ENCODE results near the gene HHIPL1.

HHIPL1 gene

DNA sequence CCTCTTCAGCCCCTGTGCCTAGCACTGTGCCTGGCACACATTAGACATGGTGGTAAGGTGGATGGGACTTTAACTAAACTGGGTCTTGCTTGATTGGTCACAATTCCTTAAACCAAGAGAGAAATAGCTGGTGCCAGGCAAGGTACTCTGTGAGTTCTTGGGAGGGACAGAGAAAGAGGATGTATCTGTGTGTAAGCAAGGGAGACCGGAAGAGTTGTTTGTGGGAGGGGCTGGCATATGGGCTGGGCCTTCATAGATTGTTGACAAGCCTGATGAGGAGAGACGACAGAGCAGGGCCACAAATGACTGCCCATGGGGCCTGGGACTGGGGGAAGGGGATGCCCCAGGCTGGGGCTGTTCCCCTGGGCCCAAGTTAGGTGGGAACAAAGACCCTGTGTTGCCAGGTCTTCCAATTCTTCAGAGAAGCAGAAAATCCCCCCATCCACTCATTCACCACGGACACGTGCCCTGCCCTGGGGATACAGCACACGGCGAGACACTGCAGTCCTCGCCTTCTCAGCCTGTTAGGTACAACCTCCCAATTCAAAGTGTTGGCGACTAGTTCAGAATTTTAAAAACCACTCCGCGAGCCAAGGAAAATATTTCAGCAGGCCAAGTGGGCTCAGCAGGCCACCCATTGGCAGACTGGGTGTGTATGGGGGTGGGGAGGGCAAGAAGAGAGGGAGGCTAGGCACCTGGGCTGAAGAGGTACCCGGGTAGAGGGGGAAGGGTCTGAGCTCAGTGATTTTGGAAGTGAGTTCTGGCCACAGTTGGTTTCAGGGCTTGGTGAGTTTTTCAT, 27.8 kb downstream of the HHIPL1 start:
- peak in 2 of 10 donors; percentile 45 to 52 for DNase-seq

DNA sequence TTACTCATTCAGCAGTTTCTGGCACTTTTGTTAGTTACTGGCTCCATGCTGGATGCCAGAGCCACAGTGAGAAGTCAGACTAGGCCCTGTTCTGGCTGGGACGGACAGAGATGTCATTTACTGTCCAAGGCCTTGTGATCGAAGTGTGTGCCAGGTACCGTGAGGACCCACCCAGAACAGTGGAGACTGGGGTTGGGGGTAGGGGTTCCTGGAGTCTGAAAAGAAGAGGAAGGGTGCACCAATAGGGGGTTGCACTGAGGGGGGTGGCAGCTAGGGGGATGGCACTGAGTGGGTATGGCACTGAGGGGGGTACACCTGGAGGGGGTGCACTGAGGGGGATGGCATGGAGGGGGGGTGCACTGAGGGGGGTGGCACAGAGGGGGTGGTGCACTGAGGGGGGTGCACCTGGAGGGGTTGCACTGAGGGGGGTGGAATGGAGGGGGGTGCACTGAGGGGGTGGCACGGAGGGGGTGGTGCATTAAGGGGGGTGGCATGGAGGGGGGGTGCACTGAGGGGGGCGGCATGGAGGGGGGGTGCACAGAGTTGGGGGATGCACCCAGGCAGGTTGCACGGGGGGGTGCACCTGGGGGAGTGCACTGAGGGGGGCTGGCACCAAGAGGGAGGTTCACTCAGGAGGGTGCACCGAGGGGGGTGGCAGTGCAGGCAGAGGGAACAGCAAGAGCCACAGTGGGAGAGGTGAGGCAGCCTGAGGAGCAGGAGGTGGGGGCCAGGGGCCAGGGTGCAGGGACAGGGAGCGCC, 28.6 kb downstream of the HHIPL1 start:
- peak in 2 of 10 donors; percentile 42 to 60 for DNase-seq
- intact Hi-C loops (cut with DNase I), result no loop called here

More for the DNA sequence above, 27.8 kb downstream of the HHIPL1 start:
- intact Hi-C loops (cut with DNase I), result no loop called here

DNA sequence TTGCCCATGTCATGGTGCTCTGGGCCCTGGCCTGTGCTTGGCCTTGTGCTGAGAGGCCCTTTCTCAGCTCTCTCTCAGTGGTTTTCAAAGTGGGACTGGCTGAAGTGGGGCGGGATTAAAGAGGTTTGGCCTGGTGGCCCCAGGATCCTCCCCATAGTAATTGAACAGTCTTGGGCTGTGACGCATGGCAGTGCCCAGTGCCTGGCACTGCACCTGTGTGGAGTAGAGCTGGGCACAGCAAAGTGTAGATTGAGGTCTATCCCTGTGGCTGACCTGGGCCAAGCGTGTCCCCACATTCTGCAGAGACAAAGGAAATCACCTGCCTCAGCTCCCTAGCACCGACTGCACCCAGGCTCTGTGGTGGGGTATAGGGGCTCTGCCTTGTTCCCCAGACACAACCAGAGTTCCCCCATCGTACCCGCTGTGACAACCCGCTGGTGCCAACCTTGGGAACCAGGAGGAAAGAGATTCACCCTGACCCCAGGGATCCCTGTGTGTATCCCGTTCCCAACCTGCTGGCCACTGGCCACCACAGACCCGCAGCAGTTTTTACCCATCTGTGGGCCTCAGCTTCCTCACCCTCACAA, 29.2 kb downstream of the HHIPL1 start:
- DNase-seq, result peak in 1 of 10 donors; percentile 72
- intact Hi-C loops (cut with DNase I), result no loop called here

DNA sequence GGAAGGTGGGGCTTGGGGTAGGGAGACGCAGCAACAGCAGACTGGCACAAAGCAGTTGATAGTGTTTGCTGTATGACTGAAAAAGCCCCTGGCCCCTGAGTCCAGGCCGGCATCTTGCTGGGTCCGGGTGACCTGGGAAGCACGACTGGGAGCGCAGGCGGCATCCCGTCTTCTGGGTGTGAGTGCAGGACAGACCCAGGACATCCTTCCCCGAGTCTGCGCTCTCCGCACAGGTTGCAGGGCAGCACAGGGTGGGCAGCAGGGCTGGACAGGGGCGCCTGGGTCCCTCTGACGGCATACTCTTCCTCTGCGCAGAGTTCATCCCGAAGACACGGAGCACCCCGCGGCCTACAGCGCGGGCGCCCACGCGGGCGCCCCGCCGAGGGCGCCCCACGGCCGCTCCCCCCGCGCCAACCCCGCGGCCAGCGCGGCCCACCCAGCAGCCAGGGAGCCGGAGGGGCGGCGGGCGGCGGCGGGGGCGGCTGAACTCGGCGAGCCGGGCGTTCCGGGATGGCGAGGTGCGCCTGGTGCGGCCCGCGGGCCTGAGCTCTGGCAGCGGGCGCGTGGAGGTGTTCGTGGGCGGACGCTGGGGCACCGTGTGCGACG, 29.9 kb downstream of the HHIPL1 start:
- peak in 2 of 10 donors; percentile 38 to 72 for DNase-seq
- intact Hi-C loops (cut with DNase I), result no loop called here

DNA sequence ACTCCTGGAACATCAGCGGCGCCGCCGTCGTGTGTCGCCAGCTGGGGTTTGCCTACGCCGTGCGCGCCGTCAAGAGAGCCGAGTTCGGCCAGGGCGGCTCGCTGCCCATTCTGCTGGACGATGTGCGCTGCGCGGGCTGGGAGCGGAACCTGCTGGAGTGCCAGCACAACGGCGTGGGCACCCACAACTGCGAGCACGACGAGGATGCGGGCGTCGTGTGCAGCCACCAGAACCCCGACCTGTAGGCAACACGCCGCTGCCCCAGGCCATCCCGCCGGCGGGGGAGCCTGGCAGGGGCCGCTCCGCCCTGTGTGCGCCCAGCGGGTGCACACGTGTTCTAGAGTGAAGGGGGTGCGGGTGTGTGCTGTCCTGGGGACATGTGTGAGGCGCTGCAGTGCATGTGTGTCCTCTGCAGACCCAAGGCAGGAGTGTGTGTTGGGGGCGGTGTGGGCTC, 30.5 kb downstream of the HHIPL1 start:
- intact Hi-C loops (cut with DNase I), result no loop called here
- peak in 2 of 10 donors; percentile 51 to 75 for DNase-seq

DNA sequence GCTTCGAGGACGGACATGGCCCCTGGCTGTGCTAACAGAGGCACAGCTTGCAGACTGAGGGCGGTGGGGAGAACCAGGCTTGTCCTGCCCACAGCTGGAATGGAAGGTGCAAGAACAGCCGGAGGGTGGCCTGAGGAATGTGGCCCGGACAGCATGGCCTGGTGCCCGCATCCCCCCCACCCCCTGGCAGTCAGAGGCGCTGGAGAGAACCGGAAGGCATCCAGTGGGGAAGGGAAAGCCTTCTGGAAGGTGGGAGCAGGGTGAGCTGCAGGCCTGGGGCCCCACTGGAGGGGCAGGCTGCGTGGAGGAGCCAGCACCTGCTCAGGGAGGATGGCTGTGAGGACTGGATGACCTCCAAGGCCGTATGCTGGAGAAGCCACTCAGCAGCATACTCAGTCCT, 31.0 kb downstream of the HHIPL1 start:
- DNase-seq, result peak in 1 of 10 donors; percentile 65
- intact Hi-C loops (cut with DNase I), result no loop called here

DNA sequence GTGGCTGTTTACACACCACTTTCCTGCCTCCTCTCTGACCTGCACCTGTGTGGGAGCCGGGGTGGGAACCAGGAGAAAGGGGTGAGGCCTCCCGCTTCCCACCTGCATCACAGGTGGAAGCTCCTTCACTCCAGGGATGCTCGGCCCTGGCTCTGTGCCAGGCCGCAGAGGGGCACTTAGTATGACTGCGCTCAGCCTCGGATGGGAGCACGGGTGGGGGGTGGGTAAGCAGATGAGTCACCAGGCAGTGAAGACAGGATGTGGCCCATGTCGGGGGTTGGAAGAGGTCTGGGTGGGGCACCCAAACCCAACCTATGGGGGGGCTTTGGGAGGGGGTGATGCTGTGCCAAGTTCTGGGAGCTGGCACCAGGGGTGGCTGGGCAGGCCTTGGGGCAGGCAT, 31.7 kb downstream of the HHIPL1 start:
- intact Hi-C loops (cut with DNase I), result no loop called here
- peak in 1 of 10 donors; percentile 79 for DNase-seq

DNA sequence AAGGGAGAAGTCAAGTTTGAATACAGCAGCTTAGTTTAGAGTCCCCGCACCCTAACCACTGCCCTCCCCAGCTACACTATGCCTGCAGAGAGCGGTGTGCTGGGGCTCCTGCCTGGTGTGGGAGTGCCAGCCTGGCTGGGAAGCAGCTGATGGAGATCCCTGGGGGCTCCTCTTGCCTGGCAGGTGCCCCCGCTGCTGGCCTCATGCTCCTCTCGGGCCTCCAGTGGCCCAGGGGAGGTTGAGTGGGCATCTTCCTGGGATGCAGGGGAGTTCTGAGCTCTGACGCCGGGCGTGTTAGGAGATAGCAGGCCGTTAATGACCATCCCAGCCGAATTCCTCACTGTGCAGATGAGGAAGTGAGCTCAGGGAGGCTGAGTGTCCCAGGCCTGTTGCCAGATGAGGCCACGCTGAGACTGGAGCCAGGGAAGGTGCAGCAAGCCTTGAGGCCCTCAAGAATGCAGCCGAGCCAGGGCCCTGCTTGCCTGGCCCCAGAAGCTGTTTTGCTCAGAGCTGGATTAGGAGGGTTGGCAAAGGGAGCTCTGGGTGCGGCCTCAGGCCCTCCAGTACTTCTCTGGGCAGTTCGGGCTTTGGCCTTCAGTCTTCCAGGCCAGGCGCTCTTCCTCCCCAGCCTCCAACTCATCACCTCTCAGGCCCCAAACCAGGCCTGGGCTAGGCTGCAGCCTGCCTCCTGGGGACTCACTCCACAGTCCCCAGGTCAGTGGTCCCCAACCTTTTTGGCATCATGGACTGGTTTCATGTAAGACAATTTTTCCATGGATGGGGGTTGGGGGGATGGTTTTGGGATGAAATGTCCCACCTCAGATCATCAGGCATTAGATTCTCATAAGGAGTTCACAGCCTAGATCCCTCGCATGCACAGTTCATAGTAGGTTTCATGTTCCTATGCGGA, 32.6 kb downstream of the HHIPL1 start:
- DNase-seq, result peak in 2 of 10 donors; percentile 36 to 57
- intact Hi-C loops (cut with DNase I), result no loop called here

DNA sequence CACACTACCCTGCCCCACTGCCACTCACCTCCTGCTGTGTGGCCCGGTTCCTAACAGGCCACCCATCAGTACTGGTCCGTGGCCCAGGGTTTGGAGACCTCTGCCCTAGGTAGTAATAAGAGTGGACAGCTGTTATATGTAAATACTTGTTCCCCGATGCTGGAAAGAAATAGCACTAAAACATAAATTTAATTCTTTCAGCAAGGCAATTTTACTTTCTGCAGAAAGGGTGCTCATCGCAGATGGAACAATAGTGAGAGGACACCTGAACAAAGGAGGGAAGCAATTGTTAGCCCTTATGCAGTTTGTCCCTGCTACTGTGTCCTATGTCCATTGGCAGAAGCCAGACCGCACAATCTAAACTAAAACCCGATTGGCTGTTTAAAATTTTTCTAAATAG, 33.3 kb downstream of the HHIPL1 start:
- intact Hi-C loops (cut with DNase I), result no loop called here
- DNase-seq, result no peak

DNA sequence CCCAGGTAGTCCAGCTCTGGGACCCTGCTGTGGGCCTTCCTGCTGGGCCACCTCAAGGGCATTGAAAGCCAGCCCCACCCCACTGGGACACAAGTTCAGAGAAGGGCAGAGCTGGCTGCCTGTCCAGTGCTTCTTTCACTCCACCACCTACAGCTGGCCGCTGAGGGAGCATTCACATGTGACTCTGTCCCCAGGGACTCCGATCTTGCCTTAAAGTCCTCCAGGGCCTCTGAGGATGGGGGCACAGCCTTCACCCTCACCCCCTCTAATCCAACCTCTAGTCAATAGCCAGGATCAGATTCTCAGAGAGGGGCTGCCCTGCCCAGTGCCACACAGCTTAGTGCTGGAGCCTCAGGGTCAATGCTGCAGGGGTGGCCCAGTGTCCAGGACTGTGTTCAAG, 34.2 kb downstream of the HHIPL1 start:
- intact Hi-C loops (cut with DNase I), result no loop called here
- DNase-seq, result peak in 1 of 10 donors; percentile 66

DNA sequence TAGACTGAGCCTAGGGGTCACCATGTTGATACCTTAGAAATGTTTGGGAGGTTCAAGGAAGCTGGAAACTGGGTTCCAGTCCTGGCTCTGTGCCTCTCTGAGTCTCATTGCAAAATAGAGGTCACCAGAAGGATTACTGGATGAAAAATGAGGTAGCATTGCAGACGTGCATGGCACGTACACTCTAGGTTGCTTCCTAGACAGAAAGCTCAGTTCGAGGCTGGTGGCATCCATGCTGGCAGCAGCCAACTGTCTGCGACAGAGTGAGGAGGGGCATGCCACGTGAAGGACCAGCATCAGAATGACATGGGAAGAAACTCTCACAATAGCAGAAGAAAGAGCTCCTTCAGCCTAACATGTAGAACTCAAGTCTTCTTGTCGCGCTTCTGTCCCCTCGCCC, 34.6 kb downstream of the HHIPL1 start:
- peak in 1 of 10 donors; percentile 52 for DNase-seq

DNA sequence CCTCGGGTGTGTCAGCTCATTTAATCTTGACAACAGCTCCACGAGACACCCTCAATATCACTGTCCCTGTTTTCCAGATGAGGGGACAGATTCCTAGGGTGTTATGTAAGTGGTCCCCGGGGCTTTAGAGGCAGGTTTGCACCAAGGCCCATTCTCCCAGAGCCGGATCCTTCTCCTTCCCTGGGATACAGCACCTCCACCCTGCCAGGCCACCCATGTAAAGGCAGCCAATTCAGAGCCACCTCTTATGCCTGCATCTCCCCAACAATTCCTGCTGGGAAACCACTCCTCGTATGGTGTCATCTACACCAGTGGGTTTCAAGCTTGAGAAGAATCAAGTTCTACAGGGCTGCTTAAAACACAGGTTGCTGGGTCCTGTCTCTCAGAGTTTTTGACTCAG, 35.1 kb downstream of the HHIPL1 start:
- intact Hi-C loops (cut with DNase I), result no loop called here

More for the DNA sequence above, 34.6 kb downstream of the HHIPL1 start:
- intact Hi-C loops (cut with DNase I), result no loop called here

DNA sequence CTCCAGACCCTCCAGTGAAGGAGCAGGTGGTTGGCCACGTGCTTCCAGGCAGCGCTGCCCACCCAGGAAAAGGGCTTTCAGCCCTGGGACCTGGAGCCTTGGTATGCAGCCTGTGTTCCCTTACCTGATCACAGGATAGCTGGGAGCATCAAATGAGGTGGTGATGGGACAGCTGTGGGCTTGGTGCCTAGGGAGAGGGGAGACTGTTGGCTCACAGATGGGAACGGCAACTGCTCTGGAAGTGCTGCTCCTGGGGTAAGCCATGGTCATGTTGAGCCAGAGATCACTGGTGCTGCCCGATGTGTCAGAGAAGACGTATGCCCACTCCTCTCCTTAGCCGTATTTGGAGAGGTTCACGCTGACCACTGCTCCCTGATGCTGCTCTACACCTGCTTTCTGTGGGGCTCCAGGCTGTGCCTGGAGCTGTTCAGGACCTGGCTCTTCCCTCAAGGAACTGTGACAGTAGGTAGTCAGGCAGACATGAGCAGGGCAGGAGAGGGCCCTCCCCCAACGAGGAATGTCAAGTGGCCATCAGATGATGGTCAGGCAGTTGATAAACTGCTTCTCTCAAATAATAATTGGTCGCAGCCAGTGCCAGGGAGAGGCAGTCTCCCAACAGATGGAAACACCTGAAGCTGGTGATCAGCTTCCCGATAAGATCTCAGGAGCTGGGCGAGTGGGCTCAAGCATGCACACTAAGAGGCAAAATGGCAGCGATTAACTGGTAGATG, 36.3 kb downstream of the HHIPL1 start:
- peak in 1 of 10 donors; percentile 46 for DNase-seq
- intact Hi-C loops (cut with DNase I), result no loop called here

More for the DNA sequence above, 35.1 kb downstream of the HHIPL1 start:
- peak in 1 of 10 donors; percentile 44 for DNase-seq

DNA sequence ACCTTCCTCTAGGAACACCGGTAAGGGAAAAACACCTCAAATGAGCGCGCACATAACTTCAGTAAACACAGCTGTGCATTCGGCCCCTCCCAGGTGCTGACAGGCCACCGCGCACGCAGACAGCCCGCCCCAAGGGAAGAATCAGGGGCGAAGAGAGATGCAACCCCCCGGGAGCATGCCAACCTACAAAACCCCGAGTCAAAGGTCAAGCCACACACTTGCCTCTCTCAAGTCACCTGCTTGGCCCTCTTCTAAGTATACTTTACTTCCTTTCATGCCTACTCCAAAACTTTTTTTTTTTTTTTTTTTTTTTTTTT, 36.9 kb downstream of the HHIPL1 start:
- DNase-seq, result peak in 1 of 10 donors; percentile 57
- intact Hi-C loops (cut with DNase I), result loop anchor here (2.0 kb wide), 2 partner anchors 111 to 203 kb away; partner anchors contain the start of gene EML1

DNA sequence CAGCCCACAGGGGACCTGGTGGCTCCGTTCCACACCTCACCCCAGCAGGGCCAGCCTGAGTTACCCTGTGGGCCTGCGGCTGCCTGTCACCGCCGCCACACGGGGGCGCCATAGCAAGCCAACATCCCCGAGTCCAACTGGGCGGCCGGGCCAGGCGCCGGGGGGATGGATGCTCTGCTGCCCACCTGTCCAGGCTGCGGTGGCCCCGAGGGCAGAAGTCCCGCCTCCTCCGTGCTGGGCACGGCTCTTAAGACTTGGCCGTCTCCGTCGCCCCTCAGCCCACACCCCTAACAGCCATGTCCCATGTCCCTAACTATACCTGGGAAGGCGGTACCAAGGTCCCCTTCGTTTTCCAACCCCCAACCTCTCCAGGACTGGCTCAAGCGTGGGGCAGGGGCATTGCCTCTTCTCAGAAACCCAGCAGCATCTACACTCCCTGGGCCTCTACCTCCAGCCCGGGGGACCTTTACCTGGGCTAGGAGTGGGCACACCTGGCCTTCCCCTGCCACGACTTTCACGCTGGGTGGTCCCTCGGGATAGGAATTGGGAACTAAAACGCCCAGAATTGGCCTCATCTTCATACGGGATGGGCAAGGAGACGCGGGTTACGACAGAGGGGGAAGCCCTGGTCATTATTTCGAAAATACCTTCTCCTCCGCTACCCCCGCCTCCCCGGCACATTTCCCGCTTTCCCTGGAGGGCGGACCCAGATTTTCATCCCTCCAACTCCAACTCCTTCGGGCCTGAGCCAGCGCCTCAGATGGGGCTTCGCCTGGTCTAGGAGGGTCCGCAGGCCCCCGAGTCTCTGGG, 38.1 kb downstream of the HHIPL1 start:
- peak; percentile 72 to 97 (median 86) for DNase-seq
- intact Hi-C loops (cut with DNase I), result loop anchor here (2.0 kb wide), 2 partner anchors 110 to 202 kb away; partner anchors contain the start of gene EML1

DNA sequence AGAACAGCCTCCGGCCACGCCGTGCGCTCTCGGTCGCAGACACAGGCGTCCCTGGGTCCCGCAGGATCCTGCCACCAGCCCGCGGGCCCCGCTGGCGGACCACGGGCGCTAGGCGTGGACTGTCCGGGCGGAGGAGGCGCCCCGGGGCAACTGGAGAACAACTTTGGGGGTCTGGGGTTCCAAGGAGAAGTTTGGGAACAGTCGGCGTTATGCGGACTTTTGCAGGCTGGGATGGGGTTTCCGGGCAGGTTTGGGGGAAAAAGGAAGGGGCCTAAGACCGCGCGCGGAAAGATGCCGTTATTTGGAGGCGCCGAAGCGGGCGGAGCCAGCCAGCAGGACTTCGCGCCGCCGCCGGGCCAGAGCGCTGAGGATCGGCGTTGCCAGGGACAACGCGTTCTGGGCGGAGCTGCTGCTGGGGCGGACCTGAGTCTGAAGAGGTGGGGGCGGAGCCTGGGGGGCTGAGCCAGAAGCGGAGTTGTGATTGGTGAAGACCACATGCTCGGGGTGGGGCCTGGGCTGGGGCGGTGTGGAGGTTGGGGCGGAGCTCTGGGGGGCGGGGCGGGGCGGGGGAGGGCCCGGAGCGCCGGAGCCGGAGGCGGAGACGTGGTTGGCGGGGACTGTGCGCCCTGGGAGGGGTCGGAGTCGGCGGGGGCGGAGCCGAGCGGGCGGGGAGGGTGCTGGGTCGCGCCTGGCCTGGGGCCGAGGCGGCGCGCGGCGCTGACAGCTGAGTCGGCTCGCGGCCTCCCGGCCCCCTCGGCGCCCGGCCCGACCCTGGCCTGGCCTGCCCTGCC, 38.9 kb downstream of the HHIPL1 start, which contains the start of gene CYP46A1:
TSS of gene CYP46A1 (plus strand) at position 680 of the 791 bp plus-strand sequence. CDS start 120 bp downstream, outside the sequence.
- intact Hi-C loops (cut with DNase I), result loop anchor here (2.0 kb wide), 2 partner anchors 109 to 201 kb away; partner anchors contain the start of gene EML1

DNA sequence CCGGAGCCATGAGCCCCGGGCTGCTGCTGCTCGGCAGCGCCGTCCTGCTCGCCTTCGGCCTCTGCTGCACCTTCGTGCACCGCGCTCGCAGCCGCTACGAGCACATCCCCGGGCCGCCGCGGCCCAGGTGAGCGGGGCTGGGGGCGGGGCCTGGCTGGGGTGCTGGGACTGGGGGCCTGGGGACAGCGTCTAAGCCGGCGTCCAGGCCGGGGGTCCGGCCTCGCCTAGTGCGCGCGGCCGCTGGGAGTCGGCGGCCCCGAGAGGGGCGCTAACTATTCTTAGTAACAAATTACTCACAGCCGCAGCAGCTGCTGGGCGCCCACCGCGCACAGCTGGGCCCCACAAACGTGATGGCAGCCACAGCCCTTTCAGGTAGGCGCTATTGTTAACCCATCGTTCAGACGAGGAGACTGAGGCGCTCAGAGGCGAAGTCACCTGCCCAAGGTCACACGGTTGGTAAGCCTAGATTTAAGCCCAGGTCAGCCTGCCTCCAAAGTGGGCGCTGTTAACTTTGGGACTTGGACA, 39.5 kb downstream of the HHIPL1 start:
- intact Hi-C loops (cut with DNase I), result no loop called here
- DNase-seq, result peak in 1 of 10 donors; percentile 79

More for the DNA sequence above, 38.9 kb downstream of the HHIPL1 start, which contains the start of gene CYP46A1:
- DNase-seq, result peak; percentile 99 to 100 (median 100)

Measured in posterior cingulate gyrus (tissue), 11 donors.